H1 (cell line): Measurements from ENCODE around the gene EPHB1. TPM values are rescaled to one million over a fixed set of nuclear protein-coding genes. Genes with fewer than 3 reads are reported as not detected.

Experiments used
- CTCF ChIA-PET: fragments of 300-600 bp; sonication (Branson Sonifier 250); formaldehyde crosslinking; loops from one replicate; lab custom pipeline; 2021; ENCODE audit not compliant: partially characterized antibody; lab: Charles Lee
- POLR2A ChIA-PET: fragments of 300-600 bp; sonication (Branson Sonifier 250); formaldehyde crosslinking; loops from one replicate; lab custom pipeline; 2021; ENCODE audit warnings: inconsistent platforms; ENCODE audit not compliant: partially characterized antibody; lab: Charles Lee
- DNase-seq, 2 experiments: peaks; one replicate each; pipeline versions ENCODE4 v3.0.0 to v3.0.0-alpha.2; 2010 to 2022; ENCODE audit warnings: low spot score in 2 of 2, low read depth in 1 of 2, mixed read lengths in 1 of 2
- FAIRE-seq: peaks from 2 replicates; lab custom pipeline; 2011; peaks lifted over from hg19 to GRCh38; lab: Jason Lieb, UNC
- H2AFZ ChIP-seq: 2 replicates; pipeline ENCODE4 v1.8.1; 2012; ENCODE audit warnings: low read length, inconsistent platforms
- H2AK5ac ChIP-seq: 2 replicates; pipeline ENCODE4 v1.6.1; 2013; ENCODE audit warnings: low read depth, low read length
- H2BK120ac ChIP-seq: replicated peaks from 2 replicates; pipeline ENCODE3; 2013; ENCODE audit warnings: low read depth, low read length, inconsistent platforms
- H2BK12ac ChIP-seq: 2 replicates; pipeline ENCODE4 v1.6.1; 2013; ENCODE audit warnings: low read depth, low read length
- H2BK15ac ChIP-seq: 2 replicates; pipeline ENCODE4 v1.6.1; 2013; ENCODE audit warnings: low read length
- H2BK20ac ChIP-seq: 2 replicates; pipeline ENCODE4 v1.6.1; 2013; ENCODE audit warnings: low read length
- H2BK5ac ChIP-seq: 2 replicates; pipeline ENCODE4 v1.6.1; 2013; ENCODE audit warnings: low read depth, low read length
- H3K14ac ChIP-seq: 2 replicates; pipeline ENCODE4 v1.6.1; 2013; ENCODE audit warnings: inconsistent platforms; ENCODE audit not compliant: insufficient read length
- H3K18ac ChIP-seq: 2 replicates; pipeline ENCODE4 v1.6.1; 2013; ENCODE audit warnings: low read length; ENCODE audit errors: extremely low read depth
- H3K23ac ChIP-seq: 2 replicates; pipeline ENCODE4 v1.6.1; 2013; ENCODE audit warnings: inconsistent platforms; ENCODE audit not compliant: insufficient read length
- H3K23me2 ChIP-seq: 2 replicates; pipeline ENCODE4 v1.6.1; 2013; ENCODE audit warnings: low read depth, low read length
- H3K27ac ChIP-seq: 2 replicates; pipeline ENCODE4 v1.6.1; 2011; ENCODE audit warnings: low read depth, low read length, inconsistent platforms
- H3K27me3 ChIP-seq, 4 experiments: replicated peaks in 1 of 4; 1 replicate in 1 of 4; 2 replicates in 3 of 4; pipeline versions ENCODE4 v1.6.1 to v1.8.1; 2011 to 2013; ENCODE audit warnings: low read length in 3 of 4, mild to moderate bottlenecking in 3 of 4, inconsistent platforms in 2 of 4, mixed read lengths in 2 of 4, moderate library complexity in 1 of 4; ENCODE audit not compliant: control insufficient read depth in 3 of 4, insufficient read depth in 3 of 4; ENCODE audit errors: extremely low read depth in 1 of 4
- H3K36me3 ChIP-seq, 4 experiments: 2 replicates each; pipeline versions ENCODE4 v1.6.1 to v1.8.1; 2011 to 2013; ENCODE audit warnings: mild to moderate bottlenecking in 4 of 4, low read length in 3 of 4, moderate library complexity in 2 of 4, control low read depth in 1 of 4, inconsistent platforms in 1 of 4; ENCODE audit not compliant: insufficient read depth in 4 of 4, control insufficient read depth in 2 of 4
- H3K4ac ChIP-seq: replicated peaks from 2 replicates; pipeline ENCODE3; 2013; ENCODE audit warnings: low read length, low read depth, mixed read lengths, inconsistent platforms; ENCODE audit not compliant: insufficient read length
- H3K4me1 ChIP-seq, 4 experiments: replicated peaks in 1 of 4; 1 replicate in 1 of 4; 2 replicates in 3 of 4; pipeline versions ENCODE4 v1.6.1 to v1.8.1; 2011 to 2013; ENCODE audit warnings: low read length in 3 of 4, inconsistent platforms in 2 of 4, mixed read lengths in 1 of 4; ENCODE audit not compliant: insufficient read depth in 4 of 4, control insufficient read depth in 3 of 4
- H3K4me2 ChIP-seq, 2 experiments: 2 replicates each; pipeline versions ENCODE4 v1.6.1 to v1.8.1; 2011 to 2013; ENCODE audit warnings: low read depth in 2 of 2, low read length in 2 of 2, control low read depth in 1 of 2, inconsistent platforms in 1 of 2, mild to moderate bottlenecking in 1 of 2; ENCODE audit not compliant: insufficient read depth in 1 of 2
- H3K4me3 ChIP-seq, 4 experiments: fragments of 200-600, 300-600 bp in 1 of 4; sonication (generic), shearing (Covaris generic), sonication (Bioruptor Twin) in 1 of 4; 2 replicates each; pipeline versions ENCODE4 v1.5.1 to v1.8.1; 2011 to 2016; ENCODE audit warnings: low read length in 4 of 4, low read depth in 3 of 4, control low read depth in 2 of 4, inconsistent platforms in 2 of 4, mild to moderate bottlenecking in 2 of 4, mixed read lengths in 1 of 4, moderate library complexity in 1 of 4; ENCODE audit not compliant: insufficient read depth in 2 of 4; ENCODE audit errors: extremely low read depth in 1 of 4
- H3K56ac ChIP-seq: replicated peaks from 2 replicates; pipeline ENCODE3; 2013; ENCODE audit warnings: low read depth, mild to moderate bottlenecking, mixed read lengths, low read length, inconsistent platforms; ENCODE audit not compliant: insufficient read length
- H3K79me1 ChIP-seq: 2 replicates; pipeline ENCODE4 v1.6.1; 2013; ENCODE audit warnings: low read depth, low read length, control low read depth
- H3K79me2 ChIP-seq, 2 experiments: 2 replicates each; pipeline versions ENCODE4 v1.6.1 to v1.8.1; 2012 to 2013; ENCODE audit warnings: low read length in 2 of 2, mild to moderate bottlenecking in 2 of 2, inconsistent platforms in 1 of 2; ENCODE audit not compliant: insufficient read depth in 2 of 2, control insufficient read depth in 1 of 2
- H3K9ac ChIP-seq, 4 experiments: replicated peaks in 1 of 4; 1 replicate in 1 of 4; 2 replicates in 3 of 4; pipeline versions ENCODE4 v1.6.1 to v1.8.1; 2011 to 2013; ENCODE audit warnings: low read depth in 3 of 4, low read length in 3 of 4, control low read depth in 2 of 4, mild to moderate bottlenecking in 2 of 4, moderate library complexity in 2 of 4, inconsistent platforms in 1 of 4; ENCODE audit errors: extremely low read depth in 1 of 4
- H3K9me3 ChIP-seq, 2 experiments: 2 replicates each; pipeline versions ENCODE4 v1.6.1 to v1.8.1; 2012 to 2013; ENCODE audit warnings: mild to moderate bottlenecking in 2 of 2, moderate library complexity in 2 of 2, control low read depth in 1 of 2, inconsistent platforms in 1 of 2, low read depth in 1 of 2, low read length in 1 of 2, mixed read lengths in 1 of 2; ENCODE audit not compliant: insufficient read depth in 2 of 2
- H4K20me1 ChIP-seq, 2 experiments: replicated peaks in 1 of 2; 2 replicates each; pipeline versions ENCODE3 to v1.8.1; 2011 to 2013; ENCODE audit warnings: inconsistent platforms in 2 of 2, low read length in 2 of 2, mild to moderate bottlenecking in 1 of 2; ENCODE audit not compliant: insufficient read depth in 2 of 2, control insufficient read depth in 1 of 2
- H4K5ac ChIP-seq: 2 replicates; pipeline ENCODE4 v1.6.1; 2013; ENCODE audit warnings: low read length, low read depth, mixed read lengths, inconsistent platforms; ENCODE audit not compliant: insufficient read length
- H4K8ac ChIP-seq: 2 replicates; pipeline ENCODE4 v1.8.0; 2013; ENCODE audit warnings: mild to moderate bottlenecking, moderate library complexity, low read length, inconsistent platforms; ENCODE audit not compliant: insufficient read depth; ENCODE audit errors: extremely low read depth
- H4K91ac ChIP-seq: replicated peaks from 2 replicates; pipeline ENCODE3; 2013; ENCODE audit warnings: low read length, mixed read lengths, inconsistent platforms; ENCODE audit not compliant: insufficient read length
- KDM1A ChIP-seq: fragments of 200-600, 300-600 bp; sonication (generic); IDR thresholded peaks from 2 replicates; pipeline ENCODE4 v1.7.1; 2016; ENCODE audit warnings: mild to moderate bottlenecking, low read length, borderline replicate concordance
- MAX ChIP-seq: IDR thresholded peaks from 2 replicates; pipeline ENCODE4 v1.6.1; 2012; ENCODE audit warnings: inconsistent platforms
- TEAD4 ChIP-seq: IDR thresholded peaks from 2 replicates; pipeline ENCODE4 v1.6.1; 2012; ENCODE audit warnings: low read depth, low read length, inconsistent platforms, mixed read lengths
- WGBS, 2 experiments: shearing (Covaris generic) in 1 of 2; methylation state at CpG; one replicate each; pipeline versions ENCODE4 v1.1.6 to v1.1.7; 2013 to 2015; ENCODE audit warnings: low lambda C conversion rate in 2 of 2, mixed read lengths in 2 of 2, inconsistent platforms in 1 of 2, low coverage in 1 of 2, missing lambda C conversion rate in 1 of 2; ENCODE audit not compliant: insufficient replicate concordance in 2 of 2, insufficient coverage in 1 of 2, insufficient read length in 1 of 2; ENCODE audit errors: extremely low coverage in 1 of 2, missing lambda C conversion rate in 1 of 2; 5-methylcytosine and 5-hydroxymethylcytosine counted together
- polyA plus RNA-seq, 7 experiments: library from polyadenylated mRNA; depleted of rRNA in 3 of 7; stranded (reverse) in 5 of 7; unstranded in 2 of 7; fragments of >200 nt in 5 of 7; fragments of 200-250 nt in 2 of 7; gene quantifications; 1 replicate in 5 of 7; 2 replicates in 1 of 7; 4 replicates in 1 of 7; pipeline versions ENCODE4 v1.2.1 to v1.2.3, GENCODE V29; 2011 to 2013; ENCODE audit warnings: missing spikeins in 2 of 7, mixed read lengths in 2 of 7
- total RNA-seq: library from RNA; stranded (reverse); fragmentation: NEBNext Ultra II Directional; extraction: Animal tissue kit (Norgen Biotek cat#: 25700); gene quantifications from 2 replicates; pipeline ENCODE4 v1.2.1, GENCODE V29; 2021

EPHB1 gene
- total and polyA plus RNA-seq, 2 of the 8 experiments (the other 6 are each of a cell fraction or from before 2014, with no cell fraction given): 3.5 to 5.9 TPM

GRCh38 chr3:135008326-135008725, 213.3 kb downstream of the EPHB1 start:
- peaks cover 9 to 17% of the 10 kb centered on the region in 2 experiments for H3K9me3 ChIP-seq
- CTCF ChIA-PET: no interaction called here
- no peaks in the 10 kb centered on the region for H3K4me1 ChIP-seq
- H3K14ac ChIP-seq: no peak overlapping the region
- WGBS, 2 experiments: 93% methylated on average over 2 of the region's 2 CpGs; no CpG with 5 or more reads in 1 of the 2 experiments
- H2BK20ac ChIP-seq: no peak overlapping the region
- no peak overlapping the region for H2AK5ac ChIP-seq
- H3K36me3 ChIP-seq: no peaks in the 10 kb centered on the region
- H3K79me2 ChIP-seq: no peaks in the 10 kb centered on the region
- no peak overlapping the region for H4K5ac ChIP-seq
- no peaks in the 10 kb centered on the region for H3K79me1 ChIP-seq
- H2BK12ac ChIP-seq: no peak overlapping the region
- H2AFZ ChIP-seq: no peak overlapping the region
- no peak overlapping the region for H4K8ac ChIP-seq
- no peak overlapping the region for H2BK5ac ChIP-seq
- H3K27ac ChIP-seq: no peak overlapping the region
- H3K4ac ChIP-seq: no peak overlapping the region
- H3K4me3 ChIP-seq: no peak overlapping the region
- H3K23ac ChIP-seq: no peak overlapping the region
- no peak overlapping the region for H2BK120ac ChIP-seq
- POLR2A ChIA-PET: no interaction called here
- H2BK15ac ChIP-seq: no peak overlapping the region
- H3K4me2 ChIP-seq: no peak overlapping the region
- DNase-seq: no peak
- H3K56ac ChIP-seq: no peak overlapping the region
- no peak overlapping the region for H3K18ac ChIP-seq
- no peak overlapping the region for H3K9ac ChIP-seq
- no peak for FAIRE-seq
- H3K23me2 ChIP-seq: no peaks in the 10 kb centered on the region
- H4K91ac ChIP-seq: no peak overlapping the region
- no peaks in the 10 kb centered on the region for H4K20me1 ChIP-seq
- no peaks in the 10 kb centered on the region for H3K27me3 ChIP-seq
- no peak for TF ChIP-seq TEAD4
- no peak for TF ChIP-seq MAX
- TF ChIP-seq KDM1A: no peak
